NCI-H187 (cell line): ENCODE results near the gene SYDE1.
"Not testable (repeated sequence)": the region's sequence is repeated elsewhere in the genome, so short reads cannot be mapped to it uniquely, and the experiment has no call there.

ENCODE experiments used
- DNase-seq, 2 experiments: peaks; one replicate each; lab custom pipeline; 2025; lab: John Stamatoyannopoulos, UW

SYDE1 gene, protein sequence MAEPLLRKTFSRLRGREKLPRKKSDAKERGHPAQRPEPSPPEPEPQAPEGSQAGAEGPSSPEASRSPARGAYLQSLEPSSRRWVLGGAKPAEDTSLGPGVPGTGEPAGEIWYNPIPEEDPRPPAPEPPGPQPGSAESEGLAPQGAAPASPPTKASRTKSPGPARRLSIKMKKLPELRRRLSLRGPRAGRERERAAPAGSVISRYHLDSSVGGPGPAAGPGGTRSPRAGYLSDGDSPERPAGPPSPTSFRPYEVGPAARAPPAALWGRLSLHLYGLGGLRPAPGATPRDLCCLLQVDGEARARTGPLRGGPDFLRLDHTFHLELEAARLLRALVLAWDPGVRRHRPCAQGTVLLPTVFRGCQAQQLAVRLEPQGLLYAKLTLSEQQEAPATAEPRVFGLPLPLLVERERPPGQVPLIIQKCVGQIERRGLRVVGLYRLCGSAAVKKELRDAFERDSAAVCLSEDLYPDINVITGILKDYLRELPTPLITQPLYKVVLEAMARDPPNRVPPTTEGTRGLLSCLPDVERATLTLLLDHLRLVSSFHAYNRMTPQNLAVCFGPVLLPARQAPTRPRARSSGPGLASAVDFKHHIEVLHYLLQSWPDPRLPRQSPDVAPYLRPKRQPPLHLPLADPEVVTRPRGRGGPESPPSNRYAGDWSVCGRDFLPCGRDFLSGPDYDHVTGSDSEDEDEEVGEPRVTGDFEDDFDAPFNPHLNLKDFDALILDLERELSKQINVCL

DNA sequence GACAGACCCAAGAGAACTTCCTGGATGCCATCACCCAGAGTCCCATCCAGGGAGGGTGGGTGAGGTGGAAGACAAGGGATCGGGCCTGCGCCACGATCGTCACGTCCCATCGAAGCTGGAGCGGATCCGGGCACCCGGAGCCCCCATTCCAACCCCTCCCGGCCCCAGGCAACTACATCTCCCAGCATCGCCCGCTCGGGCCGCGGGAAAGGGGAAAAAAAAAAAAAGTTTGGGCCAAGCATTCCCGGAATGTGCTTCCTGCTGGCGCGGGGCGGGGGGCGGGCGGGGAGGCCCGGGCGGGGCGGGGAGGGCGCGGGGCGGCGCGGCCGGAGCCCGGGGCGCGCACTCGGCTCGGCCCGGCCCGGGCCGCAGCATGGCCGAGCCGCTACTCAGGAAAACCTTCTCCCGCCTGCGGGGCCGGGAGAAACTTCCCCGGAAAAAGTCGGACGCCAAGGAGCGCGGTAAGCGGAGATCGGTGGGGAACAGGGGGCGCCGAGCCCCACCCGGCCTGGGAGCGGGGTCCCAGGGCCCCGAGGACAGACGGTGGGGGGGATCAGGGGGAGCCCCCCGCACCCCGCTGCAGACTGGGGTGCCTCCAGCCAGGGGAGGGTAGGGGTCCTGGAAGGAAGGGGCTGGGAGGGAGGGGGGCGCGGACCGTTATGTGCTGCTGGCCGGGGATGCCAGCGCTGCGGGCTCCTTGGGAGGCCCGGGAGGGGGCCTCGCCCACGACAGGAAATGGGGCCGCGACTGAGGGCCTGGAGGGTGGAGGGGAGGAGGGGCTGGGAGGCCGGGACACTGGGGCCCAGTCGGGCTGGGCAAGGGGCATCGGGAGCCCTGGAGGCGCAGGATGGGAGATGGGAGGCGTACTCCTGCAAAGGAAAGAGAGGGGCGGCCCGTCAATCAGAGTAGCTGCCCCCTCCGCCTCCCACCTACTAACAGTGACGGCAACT is at the start of gene SYDE1:
SYDE1 (plus strand) TSS at position 341 of the 950 bp plus-strand sequence; CDS start at position 374, 33 bp downstream.
- DNase-seq: no peak

DNA sequence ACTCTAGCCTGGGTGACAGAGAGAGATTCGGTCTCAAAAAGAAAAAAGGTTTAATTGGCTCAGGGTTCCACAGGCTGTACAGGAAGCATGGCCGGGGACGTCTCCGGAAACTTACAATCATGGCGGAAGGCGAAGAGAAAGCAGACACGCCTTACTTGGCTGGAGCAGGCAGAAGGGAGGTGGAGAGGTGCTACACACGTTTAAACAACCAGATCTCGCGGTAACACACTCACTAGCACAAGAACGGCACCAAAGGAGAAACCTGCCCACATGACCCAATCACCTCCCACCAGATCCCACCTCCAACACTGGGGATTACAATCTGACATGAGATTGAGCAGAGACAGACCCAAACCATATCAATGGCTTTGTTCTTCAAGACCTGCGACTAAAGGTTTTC is 45.2 kb upstream of the SYDE1 start:
- DNase-seq: no peak

DNA sequence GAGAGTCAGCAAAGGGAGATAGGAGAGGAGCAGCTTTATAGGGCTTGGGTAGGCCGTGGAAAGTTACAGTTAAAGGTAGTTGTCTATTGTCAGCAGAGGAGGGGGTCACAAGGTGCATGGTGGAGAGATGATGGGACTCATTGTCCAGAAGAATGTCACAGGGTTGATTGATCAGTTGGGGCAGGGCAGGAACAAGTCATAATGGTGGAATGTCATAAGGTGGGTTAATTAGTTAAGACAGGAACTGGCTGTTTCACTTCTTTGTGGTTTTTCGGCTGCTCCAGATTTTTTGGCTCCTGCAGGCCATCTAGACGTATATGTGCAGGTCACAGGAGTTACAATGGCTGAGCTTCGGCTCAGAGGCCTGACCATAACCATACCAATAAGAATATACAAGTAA is 36.8 kb upstream of the SYDE1 start:
- DNase-seq: not testable (repeated sequence)

DNA sequence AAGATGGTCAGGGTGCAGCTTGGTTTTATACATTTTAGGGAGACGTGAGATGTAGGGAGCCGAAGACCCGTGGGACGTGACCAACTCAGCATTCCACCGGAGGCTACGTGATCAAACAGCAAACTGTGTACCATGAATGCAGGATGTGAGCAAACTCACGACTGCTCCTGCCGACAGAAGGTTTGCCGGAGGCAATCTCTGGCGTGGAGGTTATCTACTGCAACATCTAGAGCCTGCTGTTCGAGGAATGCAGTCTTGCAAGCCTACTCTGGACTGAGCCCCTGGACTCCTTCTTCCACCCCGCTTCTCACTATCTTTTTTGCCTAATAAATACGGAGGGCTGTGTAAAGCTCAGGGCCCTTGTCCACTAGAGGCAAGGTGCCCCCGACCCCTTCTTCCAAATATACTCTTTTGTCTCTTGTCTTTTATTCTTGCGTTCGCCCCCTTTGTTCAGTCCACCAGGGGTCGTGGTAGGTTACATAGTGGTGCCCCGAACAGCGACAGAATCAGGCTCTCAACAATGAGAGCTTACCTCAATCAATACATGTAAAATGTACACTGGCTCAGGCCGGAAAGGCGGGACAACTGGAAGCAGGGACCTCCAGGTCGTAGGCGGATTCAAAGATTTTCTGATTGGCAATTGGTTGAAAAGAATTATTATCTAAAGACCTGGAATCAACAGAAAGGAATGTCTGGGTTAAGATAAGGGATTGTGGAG is 34.1 kb upstream of the SYDE1 start:
- DNase-seq: no peak

DNA sequence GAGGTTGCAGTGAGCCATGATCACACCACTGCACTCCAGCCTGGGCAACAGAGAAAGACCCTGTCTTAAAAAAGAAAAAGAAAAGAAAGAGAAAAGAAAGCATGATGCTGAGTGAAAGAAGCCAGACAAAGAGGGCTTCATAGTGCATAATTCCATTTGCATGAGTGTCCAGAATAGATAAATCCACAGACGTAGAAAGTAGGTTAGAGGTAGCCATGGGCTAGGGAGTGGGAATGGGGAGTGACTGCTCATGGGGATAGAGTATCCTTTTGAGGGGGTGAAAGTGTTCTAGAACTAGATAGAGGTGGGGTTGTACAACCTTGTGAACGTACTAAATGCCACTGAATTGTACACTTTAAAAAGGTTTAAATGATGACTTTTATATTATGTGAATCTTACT is 32.8 kb upstream of the SYDE1 start:
- DNase-seq: no peak

DNA sequence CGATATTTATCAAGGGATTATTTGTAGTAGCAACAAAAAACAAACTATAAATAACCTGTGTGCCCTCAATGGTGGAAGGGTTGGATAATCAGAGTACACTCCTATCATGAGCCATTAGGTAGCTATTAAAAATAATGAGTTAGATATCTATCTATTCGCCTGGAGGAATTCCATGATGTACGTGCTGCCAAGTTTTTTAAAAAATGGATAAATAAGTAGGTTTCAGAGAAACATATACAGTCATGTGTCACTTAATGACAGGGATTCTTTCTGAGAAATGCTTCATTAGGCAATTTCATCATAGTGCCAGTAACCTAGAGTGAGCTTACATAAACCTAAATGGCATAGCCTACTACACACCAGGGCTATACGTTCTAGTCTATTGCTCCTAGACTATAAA is 31.4 kb upstream of the SYDE1 start:
- DNase-seq: no peak

DNA sequence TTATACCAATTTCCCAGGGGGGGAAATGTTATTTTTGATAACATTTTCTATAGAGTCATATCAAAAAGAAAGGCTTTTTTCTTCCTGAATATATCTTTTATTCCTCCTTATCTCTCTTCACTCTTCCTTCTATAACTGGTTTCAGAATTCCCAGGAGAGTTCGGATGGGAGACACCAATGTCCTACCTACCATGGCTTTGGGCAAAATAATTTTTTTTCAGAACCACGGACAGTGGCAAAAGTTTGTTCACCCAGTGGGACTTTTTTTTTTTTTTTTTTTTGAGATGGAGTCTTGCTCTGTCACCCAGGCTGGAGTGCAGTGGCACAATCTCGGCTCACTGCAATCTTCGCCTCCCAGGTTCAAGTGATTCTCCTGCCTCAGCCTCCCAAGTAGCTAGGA is 27.2 kb upstream of the SYDE1 start:
- not testable (repeated sequence) for DNase-seq

DNA sequence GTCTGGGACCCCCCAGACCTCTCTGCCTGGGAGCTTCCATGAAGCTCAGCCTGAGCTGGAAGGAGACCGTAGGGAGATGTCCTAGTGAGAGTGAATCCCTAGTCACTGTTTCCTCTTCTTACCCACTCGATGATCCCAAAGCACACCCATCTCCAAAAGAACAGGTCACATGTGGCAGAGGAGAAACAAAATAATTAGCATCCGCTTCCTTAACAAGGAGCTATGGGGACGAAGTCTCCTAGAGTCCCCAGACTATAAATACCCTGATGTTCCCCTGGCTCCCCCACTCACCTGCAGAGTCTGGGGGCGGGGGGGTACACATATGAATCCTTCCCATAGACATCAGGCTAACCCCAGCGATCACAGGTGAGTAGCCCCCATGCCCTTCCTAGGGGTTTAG is 25.3 kb upstream of the SYDE1 start, which contains the start of gene OR1I1:
OR1I1 (plus strand) TSS at position 301 of the 400 bp plus-strand sequence. CDS start 4,855 bp downstream, outside the sequence.
- no peak for DNase-seq

DNA sequence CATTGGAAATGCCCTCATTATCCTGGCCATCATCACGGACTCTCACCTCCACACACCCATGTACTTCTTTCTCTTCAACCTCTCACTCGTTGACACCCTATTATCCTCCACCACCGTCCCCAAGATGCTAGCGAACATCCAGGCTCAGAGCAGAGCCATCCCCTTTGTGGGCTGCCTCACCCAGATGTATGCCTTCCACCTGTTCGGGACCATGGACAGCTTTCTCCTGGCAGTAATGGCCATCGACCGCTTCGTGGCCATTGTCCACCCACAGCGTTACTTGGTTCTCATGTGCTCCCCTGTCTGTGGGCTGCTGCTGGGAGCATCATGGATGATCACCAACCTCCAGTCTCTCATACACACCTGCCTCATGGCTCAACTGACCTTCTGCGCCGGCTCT is 20.0 kb upstream of the SYDE1 start:
- no peak for DNase-seq

DNA sequence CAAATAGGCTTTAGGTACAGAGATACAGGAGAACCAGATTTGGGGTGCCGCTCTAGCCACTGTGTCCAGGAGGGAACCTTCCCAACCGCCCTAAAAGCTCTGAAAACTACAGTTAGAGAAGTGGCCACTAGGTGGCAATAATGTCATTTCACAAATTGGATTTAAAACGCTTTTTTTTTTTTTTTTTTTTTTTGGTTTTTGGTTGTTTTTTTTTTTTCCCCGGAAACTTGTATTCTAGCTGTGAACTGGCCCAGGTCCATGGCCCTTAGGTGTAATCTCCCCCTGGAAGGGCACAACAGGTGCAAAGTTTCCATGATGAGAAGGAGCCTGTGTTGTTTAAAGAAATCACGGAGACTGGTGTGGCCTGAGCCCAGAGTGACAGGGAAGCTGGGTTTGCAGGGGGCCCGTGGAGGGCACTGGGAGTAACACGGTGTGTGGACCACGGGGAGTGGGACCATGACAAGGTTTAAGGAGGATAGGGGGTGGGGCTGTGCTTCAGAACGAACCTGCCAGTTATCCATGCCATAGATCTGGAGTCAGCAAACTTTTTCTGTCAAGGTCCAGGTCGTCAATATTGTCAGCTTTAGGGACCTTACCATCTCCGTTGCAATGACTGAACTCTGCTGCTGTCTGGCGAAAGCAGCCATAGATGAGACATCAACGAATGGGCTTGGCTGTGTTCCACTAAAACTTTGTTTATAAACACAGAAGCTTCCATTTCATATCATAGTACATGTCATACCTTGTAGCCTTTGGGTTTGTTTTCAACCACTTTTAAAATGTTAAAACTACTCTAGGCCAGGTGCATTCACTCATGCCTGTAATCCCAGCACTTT is 15.1 kb upstream of the SYDE1 start:
- peak in 1 of 2 experiments; percentile 25 for DNase-seq

DNA sequence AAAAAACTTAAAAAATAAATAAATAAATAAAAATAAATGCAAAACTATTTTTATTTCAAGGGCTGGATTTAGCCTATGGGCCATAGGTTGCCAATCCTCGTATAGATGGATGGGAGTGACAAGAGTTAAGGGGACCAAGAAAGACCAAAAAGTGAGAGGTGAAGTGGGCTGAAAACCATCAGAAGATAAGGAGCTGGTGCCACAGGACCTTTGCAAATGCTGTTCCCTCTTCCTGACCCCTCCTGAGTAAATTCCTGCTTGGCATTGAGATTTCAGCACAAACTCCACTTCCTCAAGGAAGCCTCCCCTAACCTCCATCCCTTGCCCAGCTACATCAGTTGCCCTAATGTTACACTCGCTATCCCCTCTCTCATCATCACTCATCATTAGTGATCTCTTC is 14.2 kb upstream of the SYDE1 start:
- DNase-seq: no peak

DNA sequence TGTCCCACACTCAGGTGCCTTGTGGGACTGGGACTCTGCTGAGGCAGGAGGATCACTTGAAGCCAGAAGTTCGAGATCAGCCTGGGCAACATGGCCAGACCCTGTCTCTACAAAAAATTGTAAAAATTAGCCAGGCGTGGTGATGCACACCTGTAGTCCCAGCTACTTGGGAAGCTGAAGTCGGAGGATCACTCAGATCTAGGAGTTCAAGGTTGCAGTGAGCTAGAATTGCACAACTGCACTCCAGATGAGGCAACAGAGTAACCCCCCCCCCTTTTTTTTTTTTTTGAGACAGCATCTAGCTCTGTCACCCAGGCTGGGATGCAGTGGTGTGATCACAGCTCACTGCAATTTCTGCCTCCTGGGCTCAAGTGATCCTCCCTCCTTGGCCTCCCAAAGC is 11.0 kb upstream of the SYDE1 start:
- DNase-seq: no peak

DNA sequence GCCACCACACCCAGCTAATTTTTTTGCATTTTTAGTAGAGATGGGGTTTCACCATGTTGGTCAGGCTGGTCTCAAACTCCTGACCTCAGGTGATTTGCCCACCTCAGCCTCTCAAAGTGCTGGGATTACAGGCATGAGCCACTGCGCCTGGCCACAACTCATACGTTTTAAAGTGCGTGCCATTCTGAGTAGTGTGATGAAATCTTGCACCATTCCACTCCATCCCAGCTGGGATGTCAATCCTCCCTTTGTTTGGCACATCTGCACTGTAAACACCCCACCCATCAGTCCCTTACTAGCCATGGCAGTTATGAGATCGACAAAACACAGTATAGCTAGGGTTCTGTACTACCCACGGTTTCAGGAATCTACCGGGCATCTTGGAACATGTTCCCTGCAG is 9.2 kb upstream of the SYDE1 start:
- DNase-seq: not testable (repeated sequence)

DNA sequence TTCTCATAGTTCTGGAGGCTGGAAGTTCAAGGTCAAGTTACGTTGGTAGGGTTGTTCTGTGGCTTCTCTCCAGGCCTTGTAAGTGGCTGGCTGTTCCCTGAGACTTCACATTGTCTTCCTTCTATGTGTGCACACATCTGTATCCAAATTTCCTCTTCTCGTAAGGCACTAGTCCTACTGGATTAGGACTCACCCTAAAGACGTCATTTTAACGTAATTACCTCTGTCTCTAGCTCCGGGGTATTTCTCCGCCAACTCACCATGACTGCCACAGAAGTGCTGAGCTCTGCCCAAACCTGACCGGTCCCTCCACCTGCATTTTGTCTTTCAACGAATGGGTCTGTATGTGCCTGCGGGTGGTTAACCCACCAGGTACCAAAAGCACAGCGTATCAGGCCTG is 8.7 kb upstream of the SYDE1 start:
- DNase-seq: no peak

DNA sequence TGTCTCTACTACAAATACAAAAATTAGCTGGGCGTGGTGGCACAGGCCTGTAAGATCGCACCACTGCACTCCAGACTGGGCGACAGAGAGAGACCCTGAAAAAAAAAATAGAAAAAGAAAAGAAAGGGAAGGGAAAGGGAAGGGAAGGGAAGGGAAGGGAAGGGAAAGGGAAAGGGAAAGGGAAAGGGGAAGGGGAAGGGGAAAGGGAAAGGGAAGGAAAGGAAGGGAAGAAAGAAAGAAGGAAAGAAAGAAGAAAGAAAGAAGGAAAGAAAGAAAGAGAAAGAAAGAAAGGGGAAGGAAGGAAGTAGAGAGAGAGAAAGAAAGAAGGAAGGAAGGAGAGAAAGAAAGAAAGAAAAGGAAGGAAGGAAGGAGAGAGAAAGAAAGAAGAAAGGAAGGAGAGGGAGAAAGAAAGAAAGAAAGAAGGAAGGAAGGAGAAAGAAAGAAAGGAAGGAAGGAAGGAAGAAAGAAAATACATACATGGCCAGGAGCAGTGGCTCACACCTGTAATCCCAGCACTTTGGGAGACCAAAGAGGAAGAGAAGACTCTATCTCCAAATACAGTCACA is 8.1 kb upstream of the SYDE1 start:
- no peak for DNase-seq

DNA sequence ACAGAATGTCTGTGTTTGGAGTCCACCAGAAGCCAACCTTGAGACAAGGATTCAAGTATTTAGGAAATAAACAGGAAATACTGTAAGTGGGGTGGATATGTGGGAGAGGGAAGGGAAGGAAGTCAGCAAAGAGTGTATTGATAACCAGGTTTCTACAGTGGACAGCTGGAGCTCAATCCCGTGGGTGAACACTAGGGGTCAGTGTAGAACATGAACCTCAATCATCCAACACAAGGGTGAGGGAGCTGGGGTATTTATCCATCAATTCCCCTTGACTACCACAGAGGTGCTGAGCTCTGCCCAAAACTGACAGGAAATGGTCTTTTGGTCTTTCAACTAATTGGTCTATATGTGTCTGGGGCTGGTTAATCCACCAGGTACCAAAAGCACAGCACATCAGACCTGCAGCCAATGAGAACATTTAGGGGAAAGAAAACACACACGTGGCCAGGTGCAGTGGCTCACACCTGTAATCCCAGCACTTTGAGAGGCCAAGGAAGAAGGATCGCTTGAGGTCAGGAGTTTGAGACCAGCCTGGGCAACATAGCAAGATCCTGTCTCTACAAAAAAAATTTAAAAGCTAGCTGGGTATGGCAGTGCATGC is 5.6 kb upstream of the SYDE1 start:
- no peak for DNase-seq

DNA sequence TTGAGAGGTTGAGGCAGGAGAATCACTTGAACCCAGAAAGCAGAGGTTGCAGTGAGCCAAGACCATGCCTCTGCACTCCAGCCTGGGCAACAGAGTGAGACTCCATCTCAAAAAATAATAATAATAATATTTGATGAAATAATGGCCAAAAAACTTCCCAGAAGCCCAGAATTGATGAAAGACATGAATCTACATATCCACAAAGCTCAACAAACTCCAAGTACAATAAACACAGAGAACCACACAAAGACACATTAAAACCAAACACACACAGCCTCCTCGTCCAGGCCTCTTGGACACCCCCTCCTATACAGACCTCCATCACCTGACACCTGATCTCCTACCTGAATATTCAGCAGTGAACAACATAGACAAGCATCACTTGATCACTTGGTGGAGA is 3.2 kb upstream of the SYDE1 start:
- DNase-seq: no peak

DNA sequence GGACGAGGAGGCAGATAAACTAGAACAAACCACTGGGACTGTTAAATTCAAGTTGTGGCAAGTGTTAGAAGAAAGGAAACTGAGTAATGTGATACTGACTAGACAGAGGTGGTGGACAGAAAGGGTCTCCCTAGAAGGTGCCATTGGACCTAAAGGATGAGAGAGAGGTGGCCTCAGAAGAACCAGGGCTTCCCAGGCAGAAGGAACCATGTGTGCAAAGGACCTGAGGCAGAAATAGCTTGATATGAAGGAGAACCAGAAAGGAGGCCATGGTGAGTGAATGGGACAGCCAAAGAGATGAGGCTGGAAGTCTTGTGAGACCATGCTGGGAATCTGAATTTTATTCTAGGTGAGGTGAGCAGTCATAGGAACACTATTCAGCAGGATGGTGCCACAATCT is 2.8 kb upstream of the SYDE1 start:
- no peak for DNase-seq

DNA sequence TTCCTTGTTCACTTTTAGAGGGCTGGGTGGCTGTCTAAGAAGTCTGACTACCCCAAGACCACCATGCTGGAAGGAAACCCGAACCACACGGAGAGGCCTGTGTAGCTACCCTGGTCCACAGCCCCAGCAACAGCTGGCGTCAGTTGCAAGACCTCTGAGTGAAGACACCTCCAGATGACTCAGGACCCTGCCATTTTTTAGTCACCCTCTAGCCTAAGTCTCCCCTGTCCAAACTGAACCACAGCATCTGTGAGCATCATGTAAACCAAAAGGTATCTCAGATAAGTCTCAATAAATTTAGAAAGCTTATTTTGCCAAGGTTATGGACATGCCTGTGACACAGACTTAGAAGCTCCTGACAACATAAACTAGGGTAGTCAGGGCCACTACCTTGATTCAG is 2.2 kb upstream of the SYDE1 start:
- no peak for DNase-seq
